Upper lobe of left lung (tissue), 6 donors: ENCODE measurements around the gene MPHOSPH9. TPM values are rescaled to one million over a fixed set of nuclear protein-coding genes. Genes with fewer than 3 reads are reported as not detected.

Source experiments
- ATAC-seq, 2 donors: fragments of 200-7000 bp; cut with Tn5 transposase; one replicate each; pipeline ENCODE4 v1.9.1; 2022; ENCODE audit warnings: mild to moderate bottlenecking in 2 of 2, moderate library complexity in 2 of 2; ENCODE audit not compliant: low FRiP score in 2 of 2
- DNase-seq, 2 donors: peaks; one replicate each; pipeline ENCODE4 v3.0.0-alpha.2; 2019 to 2020
- H3K27ac ChIP-seq, 4 donors: fragments of 200-600 bp; sonication (generic); one replicate each; pipeline ENCODE4 v1.5.1; 2016 to 2019
- H3K27me3 ChIP-seq, 4 donors: fragments of 200-600 bp; sonication (generic); one replicate each; pipeline ENCODE4 v1.5.1; 2017 to 2019
- H3K36me3 ChIP-seq, 4 donors: fragments of 200-600 bp; sonication (generic); one replicate each; pipeline ENCODE4 v1.5.1; 2016 to 2019
- H3K4me1 ChIP-seq, 4 donors: fragments of 200-600 bp; sonication (generic); one replicate each; pipeline ENCODE4 v1.5.1; 2018 to 2019
- H3K4me3 ChIP-seq, 4 donors: fragments of 200-600 bp; sonication (generic); one replicate each; pipeline ENCODE4 v1.5.1; 2017 to 2019; ENCODE audit warnings: mild to moderate bottlenecking in 2 of 4, moderate library complexity in 1 of 4
- H3K9me3 ChIP-seq, 4 donors: fragments of 200-600 bp; sonication (generic); one replicate each; pipeline ENCODE4 v1.5.1; 2018 to 2019
- EP300 ChIP-seq, 4 donors: sonication (generic); formaldehyde crosslinking; IDR thresholded peaks; one replicate each; pipeline ENCODE4 v1.5.1; 2017; ENCODE audit warnings: antibody characterized with exemption in 4 of 4, control low read depth in 2 of 4
- POLR2A ChIP-seq, 4 donors: fragments of 450-650 bp; IDR thresholded peaks; one replicate each; pipeline ENCODE4 v1.5.1; 2016 to 2017; ENCODE audit warnings: antibody characterized with exemption in 4 of 4, mild to moderate bottlenecking in 2 of 4
- POLR2AphosphoS5 ChIP-seq, 2 donors: sonication (generic); formaldehyde crosslinking; IDR thresholded peaks; one replicate each; pipeline ENCODE4 v1.5.1; 2017; ENCODE audit warnings: antibody characterized with exemption in 2 of 2
- WGBS, 2 donors: methylation state at CpG; one replicate each; pipeline ENCODE4 v1.1.5; 2017 to 2018; 5-methylcytosine and 5-hydroxymethylcytosine counted together
- total RNA-seq, 6 donors: library from RNA; depleted of rRNA in 4 of 6; stranded (reverse); fragments of >200 nt in 4 of 6; gene quantifications; one replicate each; pipeline versions ENCODE4 v1.1.0 to v1.2.1, GENCODE V29; 2016 to 2021
- TF ChIP-seq, protein P1 (sequence below), 6 experiments: fragments of 450-650 bp in 4 of 6; fragments of 200-600 bp in 2 of 6; sonication (generic) in 2 of 6; IDR thresholded peaks; one replicate each; pipeline ENCODE4 v1.5.1; 2016 to 2019; ENCODE audit warnings: antibody characterized with exemption in 6 of 6
- donor health status: DM: no; HTN: no; CAD: no; lungs with moderate emphysema.
- donor health status: DM: no; HTN: yes; CAD: no; lungs with severe emphysema.

Gene MPHOSPH9
- total RNA-seq, 6 donors from 2014 or later: 12.6 to 82.8 (median 17.6) TPM

DNA sequence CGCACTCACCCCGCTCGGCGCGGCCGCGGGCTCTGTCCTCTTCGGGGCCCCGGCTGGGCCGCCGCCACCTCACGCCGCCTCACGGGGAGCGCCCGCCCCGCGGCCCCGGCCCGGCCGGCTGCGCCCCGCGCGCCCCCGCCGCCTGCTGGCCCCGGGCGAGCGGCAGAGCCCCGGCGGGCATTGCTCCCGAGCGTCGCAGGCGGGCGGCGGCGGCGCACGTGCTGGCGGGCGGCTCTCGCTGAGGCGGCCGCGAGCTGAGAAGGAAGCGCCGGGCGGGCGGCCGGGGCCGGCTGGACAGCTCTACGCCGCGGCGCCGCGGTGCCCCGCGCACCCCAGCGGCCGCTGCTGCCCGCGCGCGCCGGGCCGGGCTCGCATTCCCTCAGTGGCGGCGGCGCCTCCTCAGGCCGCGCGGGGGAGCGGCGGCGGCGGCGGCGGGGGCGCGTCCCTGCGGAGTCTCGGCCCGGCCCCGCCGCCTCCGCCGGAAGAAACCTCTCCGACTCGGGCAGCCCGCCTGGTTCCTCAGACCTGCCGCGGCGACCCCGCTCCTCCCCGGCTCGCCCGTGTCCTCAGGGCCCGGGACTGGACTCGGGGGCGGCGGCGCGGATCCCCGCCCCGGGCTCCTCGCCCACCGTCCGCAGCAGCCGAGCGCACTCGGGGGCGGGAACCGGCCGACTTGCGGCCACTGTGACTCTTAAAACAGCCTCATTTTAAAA is 82.0 kb downstream of the MPHOSPH9 start, which contains the start of gene PITPNM2:
TSS of gene PITPNM2 (minus strand) at position 347 of the 713 bp plus-strand sequence. CDS start 116,500 bp downstream, outside the sequence.
- H3K9me3 ChIP-seq: no peaks in the 10 kb centered on the region
- H3K36me3 ChIP-seq: no peaks in the 10 kb centered on the region
- 1 to 10% methylated on average over 2 to 45 of the region's 119 CpGs for WGBS, 2 donors
- H3K4me3 ChIP-seq: peak within 1 kb of the TSS; percentile 62 to 90 (median 80)
- no peaks in the 10 kb centered on the region for H3K27me3 ChIP-seq
- peak; percentile 57 to 90 for ATAC-seq
- peak; percentile 61 to 94 for DNase-seq
- TF ChIP-seq POLR2AphosphoS5 (IDR thresholded peaks at IDR 0.05) (no peak), POLR2A (IDR thresholded peaks at IDR 0.05) (peak in 1 of 4 donors; percentile 49)
- TF ChIP-seq, protein P1, sequence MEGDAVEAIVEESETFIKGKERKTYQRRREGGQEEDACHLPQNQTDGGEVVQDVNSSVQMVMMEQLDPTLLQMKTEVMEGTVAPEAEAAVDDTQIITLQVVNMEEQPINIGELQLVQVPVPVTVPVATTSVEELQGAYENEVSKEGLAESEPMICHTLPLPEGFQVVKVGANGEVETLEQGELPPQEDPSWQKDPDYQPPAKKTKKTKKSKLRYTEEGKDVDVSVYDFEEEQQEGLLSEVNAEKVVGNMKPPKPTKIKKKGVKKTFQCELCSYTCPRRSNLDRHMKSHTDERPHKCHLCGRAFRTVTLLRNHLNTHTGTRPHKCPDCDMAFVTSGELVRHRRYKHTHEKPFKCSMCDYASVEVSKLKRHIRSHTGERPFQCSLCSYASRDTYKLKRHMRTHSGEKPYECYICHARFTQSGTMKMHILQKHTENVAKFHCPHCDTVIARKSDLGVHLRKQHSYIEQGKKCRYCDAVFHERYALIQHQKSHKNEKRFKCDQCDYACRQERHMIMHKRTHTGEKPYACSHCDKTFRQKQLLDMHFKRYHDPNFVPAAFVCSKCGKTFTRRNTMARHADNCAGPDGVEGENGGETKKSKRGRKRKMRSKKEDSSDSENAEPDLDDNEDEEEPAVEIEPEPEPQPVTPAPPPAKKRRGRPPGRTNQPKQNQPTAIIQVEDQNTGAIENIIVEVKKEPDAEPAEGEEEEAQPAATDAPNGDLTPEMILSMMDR (IDR thresholded peaks at IDR 0.05): peak; percentile 27 to 73 (median 68)
- H3K4me1 ChIP-seq: peaks cover 15 to 48% (median 26%) of the 10 kb centered on the region in 4 donors
- H3K27ac ChIP-seq: peak within 1 kb of the TSS; percentile 81 to 92 (median 91)

GRCh38 chr12:123150275-123150743 is 82.6 kb downstream of the MPHOSPH9 start:
- ATAC-seq (peak; percentile 5 to 67), DNase-seq (no peak)
- peak overlapping the region; percentile 79 to 92 (median 91) for H3K27ac ChIP-seq
- peak overlapping the region; percentile 62 to 90 (median 74) for H3K4me3 ChIP-seq
- no peaks in the 10 kb centered on the region for H3K36me3 ChIP-seq
- peaks cover 15 to 48% (median 26%) of the 10 kb centered on the region in 4 donors for H3K4me1 ChIP-seq
- no peak for TF ChIP-seq POLR2A (IDR thresholded peaks at IDR 0.05)
- TF ChIP-seq, protein P1 (IDR thresholded peaks at IDR 0.05): peak in 1 of 6 experiments; percentile 5
- no peaks in the 10 kb centered on the region for H3K27me3 ChIP-seq
- WGBS, 2 donors: 3% methylated on average over 6 of the region's 54 CpGs; no CpG with 5 or more reads in 1 of the 2 donors
- H3K9me3 ChIP-seq: no peaks in the 10 kb centered on the region

- peak overlapping the region; percentile 79 to 92 (median 91) for H3K27ac ChIP-seq
- H3K4me3 ChIP-seq: peak overlapping the region; percentile 62 to 90 (median 74)
- H3K4me1 ChIP-seq: peaks cover 15 to 48% (median 26%) of the 10 kb centered on the region in 4 donors
- DNase-seq: no peak
- H3K9me3 ChIP-seq: no peaks in the 10 kb centered on the region
- no peak for TF ChIP-seq POLR2A (IDR thresholded peaks at IDR 0.05)
- no peak for TF ChIP-seq POLR2AphosphoS5 (IDR thresholded peaks at IDR 0.05)
- TF ChIP-seq, protein P1 (IDR thresholded peaks at IDR 0.05): no peak
- TF ChIP-seq EP300 (IDR thresholded peaks at IDR 0.05): no peak
- 38 to 57% methylated on average over 10 to 22 of the region's 22 CpGs for WGBS, 2 donors
- peak in 1 of 2 donors; percentile 15 for ATAC-seq
- no peaks in the 10 kb centered on the region for H3K36me3 ChIP-seq
- no peaks in the 10 kb centered on the region for H3K27me3 ChIP-seq
Observed at GRCh38 chr12:123149501-123150274, 83.3 kb downstream of the MPHOSPH9 start.

DNA sequence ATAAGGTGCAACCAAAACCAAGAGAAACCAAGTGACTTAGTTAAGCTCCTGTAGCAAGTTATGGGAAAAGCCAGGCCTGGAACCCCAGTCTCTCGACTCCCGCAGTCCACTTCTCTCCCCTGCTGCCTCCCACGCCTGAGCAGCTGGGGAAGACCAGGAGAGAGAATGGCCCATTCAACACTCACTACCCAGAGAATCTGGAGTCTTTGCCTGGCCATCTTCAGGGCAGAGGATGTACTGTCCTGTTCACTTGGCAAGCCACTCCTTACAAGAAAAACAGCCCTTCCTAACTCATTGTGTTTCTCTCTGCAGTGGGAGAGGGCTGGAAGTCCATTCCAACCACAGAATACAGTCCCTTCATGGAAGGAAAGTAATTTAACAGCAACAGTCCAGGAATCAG is 83.9 kb downstream of the MPHOSPH9 start:
- TF ChIP-seq POLR2AphosphoS5 (IDR thresholded peaks at IDR 0.05) (peak in 1 of 2 donors; percentile 10), POLR2A (IDR thresholded peaks at IDR 0.05) (no peak)
- TF ChIP-seq, protein P1 (IDR thresholded peaks at IDR 0.05): peak in 2 of 6 experiments; percentile 15 to 17
- 79 to 100% methylated on average over 3 of the region's 3 CpGs for WGBS, 2 donors
- peak in 1 of 2 donors; percentile 2 for ATAC-seq

More for the DNA sequence above, 83.9 kb downstream of the MPHOSPH9 start:
- Histone ChIP-seq H3K4me1 (peaks cover 15 to 48% (median 26%) of the 10 kb centered on the region in 4 donors), H3K36me3 (no peaks in the 10 kb centered on the region), H3K27ac (peak overlapping the region; percentile 79 to 92 (median 91)), H3K4me3 (peak overlapping the region in 3 of 4 donors; percentile 62 to 90 (median 81)), H3K27me3 (no peaks in the 10 kb centered on the region), H3K9me3 (no peaks in the 10 kb centered on the region)
- DNase-seq: no peak
